ENCODE results near the gene CABP4. TPM values are rescaled to one million over a fixed set of nuclear protein-coding genes. Genes with fewer than 3 reads are reported as not detected.

Gene CABP4
- total RNA-seq, 4 donors from 2014 or later = 0.19 to 0.55 (median 0.30) TPM

- no peaks in the 10 kb centered on the region for H3K27me3 ChIP-seq
- in situ Hi-C loops (cut with MboI; ENCODE audit: low sequenced_read_pairs in 4 of 4) (no loop called here), intact Hi-C loops (cut with DNase I; ENCODE audit: low total_unique reads) (no loop called here)
- H3K9me3 ChIP-seq = no peaks in the 10 kb centered on the region
- peaks cover 0 to 49% of the 10 kb centered on the region in 2 donors for H3K36me3 ChIP-seq
- DNase-seq (no peak), ATAC-seq (no peak)
- peak overlapping the region in 2 of 4 donors; percentile 25 to 52 for H3K27ac ChIP-seq
- TF ChIP-seq POLR2A (IDR thresholded peaks at IDR 0.05) (no peak), CTCF (IDR thresholded peaks at IDR 0.05 in 4 of 5, conservative IDR thresholded peaks at IDR 0.05 in 1 of 5) (no peak)
- H3K4me1 ChIP-seq = peaks cover 5 to 7% of the 10 kb centered on the region in 2 donors
- H3K4me3 ChIP-seq = no peak overlapping the region
Measured at GRCh38 chr11:67435727-67436458, 19.3 kb upstream of the CABP4 start.

- no peak for ATAC-seq
- no peak for TF ChIP-seq CTCF (IDR thresholded peaks at IDR 0.05 in 4 of 5, conservative IDR thresholded peaks at IDR 0.05 in 1 of 5)
- TF ChIP-seq POLR2A (IDR thresholded peaks at IDR 0.05) = no peak
- Histone ChIP-seq H3K27ac (peak overlapping the region in 2 of 4 donors; percentile 25 to 52), H3K4me1 (peaks cover 0 to 7% of the 10 kb centered on the region in 2 donors), H3K4me3 (no peak overlapping the region), H3K36me3 (peaks cover 0 to 42% of the 10 kb centered on the region in 2 donors), H3K9me3 (no peaks in the 10 kb centered on the region), H3K27me3 (no peaks in the 10 kb centered on the region)
- in situ Hi-C loops (cut with MboI; ENCODE audit: low sequenced_read_pairs in 4 of 4) (no loop called here), intact Hi-C loops (cut with DNase I; ENCODE audit: low total_unique reads) (no loop called here)
- no peak for DNase-seq
Measured at GRCh38 chr11:67436459-67437081, 18.6 kb upstream of the CABP4 start.

- no peaks in the 10 kb centered on the region for H3K9me3 ChIP-seq
- DNase-seq = no peak
- no peak for ATAC-seq
- in situ Hi-C loops (cut with MboI; ENCODE audit: low sequenced_read_pairs in 4 of 4) = no loop called here
- H3K27me3 ChIP-seq = no peaks in the 10 kb centered on the region
- H3K4me3 ChIP-seq = no peak within 1 kb of the TSS
- peaks cover 0 to 36% of the 10 kb centered on the region in 2 donors for H3K36me3 ChIP-seq
- TF ChIP-seq CTCF (IDR thresholded peaks at IDR 0.05 in 4 of 5, conservative IDR thresholded peaks at IDR 0.05 in 1 of 5) (no peak), POLR2A (IDR thresholded peaks at IDR 0.05) (no peak)
- peaks cover 0 to 7% of the 10 kb centered on the region in 2 donors for H3K4me1 ChIP-seq
- H3K27ac ChIP-seq = peak within 1 kb of the TSS in 1 of 4 donors; percentile 52
- intact Hi-C loops (cut with DNase I; ENCODE audit: low total_unique reads) = no loop called here
Measured at GRCh38 chr11:67437082-67437808, 17.9 kb upstream of the CABP4 start, which contains the start of gene PTPRCAP. Gene PTPRCAP, minus strand, starts transcription at chr11:67437682. Its CDS starts 63 bp downstream, at chr11:67437619.

GRCh38 chr11:67437809-67438157 lies 17.4 kb upstream of the CABP4 start:
- H3K36me3 ChIP-seq = peaks cover 0 to 30% of the 10 kb centered on the region in 2 donors
- intact Hi-C loops (cut with DNase I; ENCODE audit: low total_unique reads) = no loop called here
- ATAC-seq = no peak
- no peaks in the 10 kb centered on the region for H3K27me3 ChIP-seq
- TF ChIP-seq CTCF (IDR thresholded peaks at IDR 0.05 in 4 of 5, conservative IDR thresholded peaks at IDR 0.05 in 1 of 5) (no peak), POLR2A (IDR thresholded peaks at IDR 0.05) (no peak)
- no peak overlapping the region for H3K27ac ChIP-seq
- peaks cover 4 to 12% of the 10 kb centered on the region in 2 donors for H3K4me1 ChIP-seq
- no peak for DNase-seq
- in situ Hi-C loops (cut with MboI; ENCODE audit: low sequenced_read_pairs in 4 of 4) = no loop called here
- H3K9me3 ChIP-seq = no peaks in the 10 kb centered on the region
- no peak overlapping the region for H3K4me3 ChIP-seq
